GM23338 (cell line): ENCODE measurements around the gene TSC22D2.

Experiments
- CREB1 ChIP-seq: fragments of 250-450 bp; sonication (Bioruptor Pico); IDR thresholded peaks from 2 replicates; pipeline ENCODE4 v1.5.0; 2020; ENCODE audit warnings: low read depth, mild to moderate bottlenecking, moderate library complexity
- ETS1 ChIP-seq: IDR thresholded peaks from 2 replicates; pipeline ENCODE4 v1.6.1; 2016; ENCODE audit warnings: antibody characterized with exemption
- EZH2 ChIP-seq: fragments of 200-600 bp; sonication (generic); IDR thresholded peaks from one replicate; pipeline ENCODE4 v1.8.0; 2017; ENCODE audit warnings: antibody characterized with exemption, mild to moderate bottlenecking, low read depth; ENCODE audit not compliant: unreplicated experiment
- EZH2phosphoT487 ChIP-seq: fragments of 200-600 bp; sonication (generic); IDR thresholded peaks from one replicate; pipeline ENCODE4 v1.8.1; 2018; ENCODE audit warnings: antibody characterized with exemption; ENCODE audit not compliant: unreplicated experiment
- JUNB ChIP-seq: IDR thresholded peaks from one replicate; pipeline ENCODE4 v1.6.1; 2016; ENCODE audit warnings: antibody characterized with exemption; ENCODE audit not compliant: unreplicated experiment
- NANOG ChIP-seq: IDR thresholded peaks from 2 replicates; pipeline ENCODE4 v1.6.1; 2016; ENCODE audit warnings: antibody characterized with exemption, borderline replicate concordance
- POLR2AphosphoS5 ChIP-seq: IDR thresholded peaks from 2 replicates; pipeline ENCODE4 v1.6.1; 2016; ENCODE audit warnings: antibody characterized with exemption, low read depth
- REST ChIP-seq: IDR thresholded peaks from one replicate; pipeline ENCODE4 v1.6.1; 2018; ENCODE audit warnings: antibody characterized with exemption; ENCODE audit not compliant: unreplicated experiment
- STAT1 ChIP-seq: IDR thresholded peaks from one replicate; pipeline ENCODE4 v1.6.1; 2016; ENCODE audit warnings: antibody characterized with exemption; ENCODE audit not compliant: unreplicated experiment
- ZNF114 ChIP-seq: fragments of 250-450 bp; sonication (Bioruptor Pico); IDR thresholded peaks from 2 replicates; pipeline ENCODE4 v1.5.0; 2020; ENCODE audit warnings: mild to moderate bottlenecking, moderate library complexity
- ZNF331 ChIP-seq: fragments of 250-450 bp; sonication (Bioruptor Pico); IDR thresholded peaks from 2 replicates; pipeline ENCODE4 v1.5.0; 2020; ENCODE audit warnings: low read depth, mild to moderate bottlenecking, moderate library complexity
- TF ChIP-seq, protein P1 (sequence below), 2 experiments: fragments of 200-600 bp in 1 of 2; sonication (generic) in 1 of 2; conservative IDR thresholded peaks; 2 replicates each; pipeline versions ENCODE4 v1.5.1 to v1.6.1; 2016 to 2017; ENCODE audit warnings: antibody characterized with exemption in 2 of 2, low read depth in 2 of 2, mild to moderate bottlenecking in 2 of 2, moderate library complexity in 1 of 2
- TF ChIP-seq, protein P2 (sequence below): fragments of 250-450 bp; sonication (Bioruptor Pico); IDR thresholded peaks from 2 replicates; pipeline ENCODE4 v1.5.0; 2020; ENCODE audit warnings: mild to moderate bottlenecking, moderate library complexity

- TF ChIP-seq, protein P1, sequence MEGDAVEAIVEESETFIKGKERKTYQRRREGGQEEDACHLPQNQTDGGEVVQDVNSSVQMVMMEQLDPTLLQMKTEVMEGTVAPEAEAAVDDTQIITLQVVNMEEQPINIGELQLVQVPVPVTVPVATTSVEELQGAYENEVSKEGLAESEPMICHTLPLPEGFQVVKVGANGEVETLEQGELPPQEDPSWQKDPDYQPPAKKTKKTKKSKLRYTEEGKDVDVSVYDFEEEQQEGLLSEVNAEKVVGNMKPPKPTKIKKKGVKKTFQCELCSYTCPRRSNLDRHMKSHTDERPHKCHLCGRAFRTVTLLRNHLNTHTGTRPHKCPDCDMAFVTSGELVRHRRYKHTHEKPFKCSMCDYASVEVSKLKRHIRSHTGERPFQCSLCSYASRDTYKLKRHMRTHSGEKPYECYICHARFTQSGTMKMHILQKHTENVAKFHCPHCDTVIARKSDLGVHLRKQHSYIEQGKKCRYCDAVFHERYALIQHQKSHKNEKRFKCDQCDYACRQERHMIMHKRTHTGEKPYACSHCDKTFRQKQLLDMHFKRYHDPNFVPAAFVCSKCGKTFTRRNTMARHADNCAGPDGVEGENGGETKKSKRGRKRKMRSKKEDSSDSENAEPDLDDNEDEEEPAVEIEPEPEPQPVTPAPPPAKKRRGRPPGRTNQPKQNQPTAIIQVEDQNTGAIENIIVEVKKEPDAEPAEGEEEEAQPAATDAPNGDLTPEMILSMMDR (conservative IDR thresholded peaks at IDR 0.05; ENCODE audit: low read depth in 2 of 2), result no peak
- no peak for TF ChIP-seq ETS1
- no peak for TF ChIP-seq EZH2
- TF ChIP-seq POLR2AphosphoS5, result no peak
- no peak for TF ChIP-seq EZH2phosphoT487
- TF ChIP-seq REST, result no peak
- TF ChIP-seq JUNB, result no peak
- TF ChIP-seq CREB1 (CRISPR knock-in tag), result no peak
- TF ChIP-seq STAT1, result no peak
- no peak for TF ChIP-seq NANOG
- TF ChIP-seq, protein P2, sequence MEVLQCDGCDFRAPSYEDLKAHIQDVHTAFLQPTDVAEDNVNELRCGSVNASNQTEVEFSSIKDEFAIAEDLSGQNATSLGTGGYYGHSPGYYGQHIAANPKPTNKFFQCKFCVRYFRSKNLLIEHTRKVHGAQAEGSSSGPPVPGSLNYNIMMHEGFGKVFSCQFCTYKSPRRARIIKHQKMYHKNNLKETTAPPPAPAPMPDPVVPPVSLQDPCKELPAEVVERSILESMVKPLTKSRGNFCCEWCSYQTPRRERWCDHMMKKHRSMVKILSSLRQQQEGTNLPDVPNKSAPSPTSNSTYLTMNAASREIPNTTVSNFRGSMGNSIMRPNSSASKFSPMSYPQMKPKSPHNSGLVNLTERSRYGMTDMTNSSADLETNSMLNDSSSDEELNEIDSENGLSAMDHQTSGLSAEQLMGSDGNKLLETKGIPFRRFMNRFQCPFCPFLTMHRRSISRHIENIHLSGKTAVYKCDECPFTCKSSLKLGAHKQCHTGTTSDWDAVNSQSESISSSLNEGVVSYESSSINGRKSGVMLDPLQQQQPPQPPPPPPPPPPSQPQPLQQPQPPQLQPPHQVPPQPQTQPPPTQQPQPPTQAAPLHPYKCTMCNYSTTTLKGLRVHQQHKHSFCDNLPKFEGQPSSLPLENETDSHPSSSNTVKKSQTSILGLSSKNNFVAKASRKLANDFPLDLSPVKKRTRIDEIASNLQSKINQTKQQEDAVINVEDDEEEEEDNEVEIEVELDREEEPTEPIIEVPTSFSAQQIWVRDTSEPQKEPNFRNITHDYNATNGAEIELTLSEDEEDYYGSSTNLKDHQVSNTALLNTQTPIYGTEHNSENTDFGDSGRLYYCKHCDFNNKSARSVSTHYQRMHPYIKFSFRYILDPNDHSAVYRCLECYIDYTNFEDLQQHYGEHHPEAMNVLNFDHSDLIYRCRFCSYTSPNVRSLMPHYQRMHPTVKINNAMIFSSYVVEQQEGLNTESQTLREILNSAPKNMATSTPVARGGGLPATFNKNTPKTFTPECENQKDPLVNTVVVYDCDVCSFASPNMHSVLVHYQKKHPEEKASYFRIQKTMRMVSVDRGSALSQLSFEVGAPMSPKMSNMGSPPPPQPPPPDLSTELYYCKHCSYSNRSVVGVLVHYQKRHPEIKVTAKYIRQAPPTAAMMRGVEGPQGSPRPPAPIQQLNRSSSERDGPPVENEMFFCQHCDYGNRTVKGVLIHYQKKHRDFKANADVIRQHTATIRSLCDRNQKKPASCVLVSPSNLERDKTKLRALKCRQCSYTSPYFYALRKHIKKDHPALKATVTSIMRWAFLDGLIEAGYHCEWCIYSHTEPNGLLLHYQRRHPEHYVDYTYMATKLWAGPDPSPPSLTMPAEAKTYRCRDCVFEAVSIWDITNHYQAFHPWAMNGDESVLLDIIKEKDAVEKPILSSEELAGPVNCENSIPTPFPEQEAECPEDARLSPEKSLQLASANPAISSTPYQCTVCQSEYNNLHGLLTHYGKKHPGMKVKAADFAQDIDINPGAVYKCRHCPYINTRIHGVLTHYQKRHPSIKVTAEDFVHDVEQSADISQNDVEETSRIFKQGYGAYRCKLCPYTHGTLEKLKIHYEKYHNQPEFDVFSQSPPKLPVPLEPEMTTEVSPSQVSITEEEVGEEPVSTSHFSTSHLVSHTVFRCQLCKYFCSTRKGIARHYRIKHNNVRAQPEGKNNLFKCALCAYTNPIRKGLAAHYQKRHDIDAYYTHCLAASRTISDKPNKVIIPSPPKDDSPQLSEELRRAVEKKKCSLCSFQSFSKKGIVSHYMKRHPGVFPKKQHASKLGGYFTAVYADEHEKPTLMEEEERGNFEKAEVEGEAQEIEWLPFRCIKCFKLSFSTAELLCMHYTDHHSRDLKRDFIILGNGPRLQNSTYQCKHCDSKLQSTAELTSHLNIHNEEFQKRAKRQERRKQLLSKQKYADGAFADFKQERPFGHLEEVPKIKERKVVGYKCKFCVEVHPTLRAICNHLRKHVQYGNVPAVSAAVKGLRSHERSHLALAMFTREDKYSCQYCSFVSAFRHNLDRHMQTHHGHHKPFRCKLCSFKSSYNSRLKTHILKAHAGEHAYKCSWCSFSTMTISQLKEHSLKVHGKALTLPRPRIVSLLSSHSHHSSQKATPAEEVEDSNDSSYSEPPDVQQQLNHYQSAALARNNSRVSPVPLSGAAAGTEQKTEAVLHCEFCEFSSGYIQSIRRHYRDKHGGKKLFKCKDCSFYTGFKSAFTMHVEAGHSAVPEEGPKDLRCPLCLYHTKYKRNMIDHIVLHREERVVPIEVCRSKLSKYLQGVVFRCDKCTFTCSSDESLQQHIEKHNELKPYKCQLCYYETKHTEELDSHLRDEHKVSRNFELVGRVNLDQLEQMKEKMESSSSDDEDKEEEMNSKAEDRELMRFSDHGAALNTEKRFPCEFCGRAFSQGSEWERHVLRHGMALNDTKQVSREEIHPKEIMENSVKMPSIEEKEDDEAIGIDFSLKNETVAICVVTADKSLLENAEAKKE, result no peak
- no peak for TF ChIP-seq ZNF114 (CRISPR knock-in tag)
- TF ChIP-seq ZNF331, result no peak
Observed at GRCh38 chr3:150447631-150448465, 39.8 kb downstream of the TSC22D2 start.
